WTC11 (cell line): Measurements from ENCODE around the gene SRC. TPM values are rescaled to one million over a fixed set of nuclear protein-coding genes. Genes with fewer than 3 reads are reported as not detected.

Experiments
- ATAC-seq: fragments of 200-7000 bp; cut with Tn5 transposase; 2 replicates; pipeline ENCODE4 v1.10.0; 2021; ENCODE audit warnings: mild to moderate bottlenecking, moderate library complexity
- CTCF ChIA-PET: fragments of 300-600 bp; sonication (Branson Sonifier 250); formaldehyde crosslinking; loops from one replicate; lab custom pipeline; 2021; ENCODE audit warnings: antibody characterized with exemption; lab: Charles Lee
- POLR2A ChIA-PET: fragments of 350-600 bp; sonication (Branson Sonifier 250); formaldehyde crosslinking; loops from one replicate; lab custom pipeline; 2021; ENCODE audit warnings: antibody characterized with exemption; lab: Charles Lee
- DNase-seq: peaks from one replicate; pipeline ENCODE4 v3.0.0; 2021; ENCODE audit warnings: low spot score
- H3K27ac Mint-ChIP-seq: 2 replicates; pipeline ENCODE4 v1.8.0; 2021; ENCODE audit warnings: mixed read lengths
- H3K27me3 Mint-ChIP-seq: 2 replicates; pipeline ENCODE4 v1.8.0; 2021; ENCODE audit warnings: low read depth, mild to moderate bottlenecking, moderate library complexity, mixed read lengths
- H3K36me3 Mint-ChIP-seq: 2 replicates; pipeline ENCODE4 v1.8.0; 2021; ENCODE audit warnings: mixed read lengths
- H3K4me1 Mint-ChIP-seq: 2 replicates; pipeline ENCODE4 v1.8.0; 2022; ENCODE audit warnings: mixed read lengths
- H3K4me3 Mint-ChIP-seq: 2 replicates; pipeline ENCODE4 v1.8.0; 2021; ENCODE audit warnings: mild to moderate bottlenecking, moderate library complexity, mixed read lengths
- H3K9me3 Mint-ChIP-seq: 2 replicates; pipeline ENCODE4 v1.8.0; 2021; ENCODE audit warnings: mixed read lengths
- ATF1 ChIP-seq: sonication (generic); formaldehyde crosslinking; IDR thresholded peaks from 2 replicates; pipeline ENCODE4 v1.8.1; 2023; ENCODE audit warnings: mild to moderate bottlenecking, moderate library complexity, missing genetic modification reagents
- CBFB ChIP-seq: sonication (generic); formaldehyde crosslinking; IDR thresholded peaks from 2 replicates; pipeline ENCODE4 v1.8.1; 2022; ENCODE audit warnings: mild to moderate bottlenecking, low read depth, missing genetic modification reagents
- E2F4 ChIP-seq: sonication (generic); formaldehyde crosslinking; IDR thresholded peaks from 2 replicates; pipeline ENCODE4 v1.8.1; 2022; ENCODE audit warnings: low read depth, mild to moderate bottlenecking, moderate library complexity, missing genetic modification reagents, borderline replicate concordance
- ELF4 ChIP-seq: sonication (generic); formaldehyde crosslinking; IDR thresholded peaks from 2 replicates; pipeline ENCODE4 v1.8.1; 2022; ENCODE audit warnings: low read depth, mild to moderate bottlenecking, moderate library complexity, missing genetic modification reagents
- EMX1 ChIP-seq: fragments of 250-450 bp; sonication (Bioruptor Pico); IDR thresholded peaks from 2 replicates; pipeline ENCODE4 v1.8.0; 2021; ENCODE audit warnings: mild to moderate bottlenecking
- FOXP1 ChIP-seq: sonication (generic); formaldehyde crosslinking; IDR thresholded peaks from 2 replicates; pipeline ENCODE4 v1.8.0; 2022; ENCODE audit warnings: missing genetic modification reagents, mild to moderate bottlenecking, moderate library complexity, borderline replicate concordance
- FOXP4 ChIP-seq: sonication (generic); formaldehyde crosslinking; IDR thresholded peaks from 2 replicates; pipeline ENCODE4 v1.8.0; 2022; ENCODE audit warnings: mild to moderate bottlenecking, missing genetic modification reagents
- HMGA2 ChIP-seq: fragments of 250-450 bp; sonication (Bioruptor Pico); IDR thresholded peaks from 2 replicates; pipeline ENCODE4 v1.4.0; 2021; ENCODE audit warnings: mild to moderate bottlenecking, moderate library complexity
- JUN ChIP-seq: sonication (generic); formaldehyde crosslinking; IDR thresholded peaks from 2 replicates; pipeline ENCODE4 v1.8.0; 2023; ENCODE audit warnings: mild to moderate bottlenecking, missing genetic modification reagents
- MAX ChIP-seq: sonication (generic); formaldehyde crosslinking; IDR thresholded peaks from 2 replicates; pipeline ENCODE4 v1.8.0; 2022; ENCODE audit warnings: mild to moderate bottlenecking, missing genetic modification reagents
- NFE2L1 ChIP-seq: sonication (generic); formaldehyde crosslinking; IDR thresholded peaks from 2 replicates; pipeline ENCODE4 v1.8.1; 2023; ENCODE audit warnings: missing genetic modification reagents
- NR1H2 ChIP-seq: sonication (generic); formaldehyde crosslinking; IDR thresholded peaks from 2 replicates; pipeline ENCODE4 v1.9.0; 2021; ENCODE audit warnings: mild to moderate bottlenecking, moderate library complexity, missing genetic modification reagents
- NR2C2 ChIP-seq: sonication (generic); formaldehyde crosslinking; IDR thresholded peaks from 2 replicates; pipeline ENCODE4 v1.8.0; 2022; ENCODE audit warnings: mild to moderate bottlenecking, missing genetic modification reagents
- PRRX2 ChIP-seq: fragments of 250-450 bp; sonication (Bioruptor Pico); IDR thresholded peaks from 2 replicates; pipeline ENCODE4 v1.8.0; 2021; ENCODE audit warnings: mild to moderate bottlenecking
- TEAD1 ChIP-seq: sonication (generic); formaldehyde crosslinking; IDR thresholded peaks from 2 replicates; pipeline ENCODE4 v1.8.0; 2022; ENCODE audit warnings: mild to moderate bottlenecking, missing genetic modification reagents
- TP53 ChIP-seq: sonication (generic); formaldehyde crosslinking; IDR thresholded peaks from 2 replicates; pipeline ENCODE4 v1.8.1; 2023; ENCODE audit warnings: mild to moderate bottlenecking, missing genetic modification reagents
- ZNF138 ChIP-seq: sonication (generic); formaldehyde crosslinking; conservative IDR thresholded peaks from 2 replicates; pipeline ENCODE4 v1.8.1; 2022; ENCODE audit warnings: mild to moderate bottlenecking, moderate library complexity, missing genetic modification reagents
- ZNF425 ChIP-seq: fragments of 250-450 bp; sonication (Bioruptor Pico); conservative IDR thresholded peaks from 2 replicates; pipeline ENCODE4 v1.9.0; 2021; ENCODE audit warnings: mild to moderate bottlenecking
- ZNF671 ChIP-seq: fragments of 250-450 bp; sonication (Bioruptor Pico); IDR thresholded peaks from 2 replicates; pipeline ENCODE4 v1.8.0; 2021; ENCODE audit warnings: mild to moderate bottlenecking
- total RNA-seq: library from RNA; stranded (reverse); gene quantifications from 3 replicates; pipeline ENCODE4 v1.2.3, GENCODE V29; 2021
- TF ChIP-seq, protein P1 (sequence below): fragments of 250-450 bp; sonication (Bioruptor Pico); IDR thresholded peaks from 2 replicates; pipeline ENCODE4 v1.9.0; 2021; ENCODE audit warnings: moderate library complexity, mild to moderate bottlenecking, inconsistent platforms, borderline replicate concordance
- TF ChIP-seq, protein P2 (sequence below): sonication (generic); formaldehyde crosslinking; IDR thresholded peaks from 2 replicates; pipeline ENCODE4 v1.8.1; 2023; ENCODE audit warnings: mild to moderate bottlenecking, missing genetic modification reagents
- TF ChIP-seq, protein P3 (sequence below): sonication (generic); formaldehyde crosslinking; IDR thresholded peaks from 2 replicates; pipeline ENCODE4 v1.8.0; 2022; ENCODE audit warnings: missing genetic modification reagents

Gene SRC
- total RNA-seq, 1 experiment from 2014 or later = 33.3 TPM

DNA sequence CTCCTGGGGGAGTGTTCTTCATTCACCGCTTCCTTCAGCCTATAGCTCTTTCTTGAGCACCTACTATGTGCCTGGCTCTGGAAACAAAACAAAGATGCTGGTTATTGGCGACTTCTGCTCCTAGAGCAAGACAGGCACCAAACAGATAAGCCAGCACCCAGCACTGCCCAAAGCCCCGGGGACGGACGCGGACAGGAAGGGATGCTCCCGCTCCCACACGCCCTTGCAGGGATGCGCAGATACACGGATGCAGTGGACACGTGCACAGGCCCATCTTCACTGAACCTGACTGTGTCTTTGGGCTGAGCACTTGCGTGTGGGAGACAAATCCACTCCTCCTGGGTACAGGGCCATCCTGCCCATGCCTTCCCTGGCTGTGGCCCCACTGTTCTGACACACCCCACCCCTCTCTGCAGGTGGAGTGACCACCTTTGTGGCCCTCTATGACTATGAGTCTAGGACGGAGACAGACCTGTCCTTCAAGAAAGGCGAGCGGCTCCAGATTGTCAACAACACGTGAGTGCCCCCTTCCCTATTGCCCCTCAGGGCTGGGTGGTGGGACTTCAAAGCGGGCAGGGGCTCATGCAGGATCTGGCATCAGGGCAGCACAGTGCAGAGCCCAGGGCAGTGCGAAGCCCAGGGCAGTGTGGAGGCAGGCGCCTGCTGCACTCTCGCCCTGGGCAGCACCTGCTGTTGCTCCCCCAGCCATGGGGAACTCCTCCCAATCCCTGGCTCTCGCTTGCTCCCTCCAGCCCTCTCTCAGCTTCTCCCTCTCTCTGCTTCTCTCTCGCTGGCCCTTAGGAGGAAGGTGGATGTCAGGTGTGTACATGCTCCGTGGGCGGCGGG, 39.9 kb downstream of the SRC start:
- H3K27me3 Mint-ChIP-seq = no peaks in the 10 kb centered on the region
- CTCF ChIA-PET = interaction anchor here (0.9 to 3.8 kb wide), 9 partner anchors 11 to 131 kb away, joined by 4 to 41 read pairs (median 7); no protein-coding TSS in a partner anchor
- H3K4me3 Mint-ChIP-seq = no peak overlapping the region
- no peak for DNase-seq
- H3K9me3 Mint-ChIP-seq = no peaks in the 10 kb centered on the region
- TF ChIP-seq, protein P1, sequence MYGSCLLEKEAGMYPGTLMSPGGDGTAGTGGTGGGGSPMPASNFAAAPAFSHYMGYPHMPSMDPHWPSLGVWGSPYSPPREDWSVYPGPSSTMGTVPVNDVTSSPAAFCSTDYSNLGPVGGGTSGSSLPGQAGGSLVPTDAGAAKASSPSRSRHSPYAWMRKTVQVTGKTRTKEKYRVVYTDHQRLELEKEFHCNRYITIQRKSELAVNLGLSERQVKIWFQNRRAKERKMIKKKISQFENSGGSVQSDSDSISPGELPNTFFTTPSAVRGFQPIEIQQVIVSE (CRISPR knock-in tag) = no peak
- TF ChIP-seq, protein P2, sequence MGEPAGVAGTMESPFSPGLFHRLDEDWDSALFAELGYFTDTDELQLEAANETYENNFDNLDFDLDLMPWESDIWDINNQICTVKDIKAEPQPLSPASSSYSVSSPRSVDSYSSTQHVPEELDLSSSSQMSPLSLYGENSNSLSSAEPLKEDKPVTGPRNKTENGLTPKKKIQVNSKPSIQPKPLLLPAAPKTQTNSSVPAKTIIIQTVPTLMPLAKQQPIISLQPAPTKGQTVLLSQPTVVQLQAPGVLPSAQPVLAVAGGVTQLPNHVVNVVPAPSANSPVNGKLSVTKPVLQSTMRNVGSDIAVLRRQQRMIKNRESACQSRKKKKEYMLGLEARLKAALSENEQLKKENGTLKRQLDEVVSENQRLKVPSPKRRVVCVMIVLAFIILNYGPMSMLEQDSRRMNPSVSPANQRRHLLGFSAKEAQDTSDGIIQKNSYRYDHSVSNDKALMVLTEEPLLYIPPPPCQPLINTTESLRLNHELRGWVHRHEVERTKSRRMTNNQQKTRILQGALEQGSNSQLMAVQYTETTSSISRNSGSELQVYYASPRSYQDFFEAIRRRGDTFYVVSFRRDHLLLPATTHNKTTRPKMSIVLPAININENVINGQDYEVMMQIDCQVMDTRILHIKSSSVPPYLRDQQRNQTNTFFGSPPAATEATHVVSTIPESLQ (CRISPR knock-in tag) = no peak
- TF ChIP-seq HMGA2 (CRISPR knock-in tag) (no peak), E2F4 (CRISPR knock-in tag) (no peak), NFE2L1 (CRISPR knock-in tag) (no peak), TEAD1 (CRISPR knock-in tag) (no peak), ZNF425 (no peak), ELF4 (CRISPR knock-in tag) (no peak), FOXP1 (no peak), NR2C2 (CRISPR knock-in tag) (no peak)
- POLR2A ChIA-PET = no interaction called here
- H3K36me3 Mint-ChIP-seq = peaks cover 4% of the 10 kb centered on the region; the same call in 1 of the 2 replicates
- H3K27ac Mint-ChIP-seq = no peak overlapping the region
- peaks cover 4% of the 10 kb centered on the region for H3K4me1 Mint-ChIP-seq
- no peak for ATAC-seq

GRCh38 chr20:37386505-37387251, 40.7 kb downstream of the SRC start:
- Mint-ChIP-seq H3K4me3 (no peak overlapping the region), H3K9me3 (no peaks in the 10 kb centered on the region), H3K27ac (no peak overlapping the region), H3K27me3 (no peaks in the 10 kb centered on the region), H3K36me3 (peaks cover 4% of the 10 kb centered on the region; the same call in 1 of the 2 replicates), H3K4me1 (peaks cover 4% of the 10 kb centered on the region)
- no peak for ATAC-seq
- ChIA-PET CTCF (interaction anchor here (1.0 to 3.8 kb wide), 2 partner anchors 10 kb away, joined by 5 to 41 read pairs; no protein-coding TSS in a partner anchor), POLR2A (no interaction called here)
- DNase-seq = no peak
- TF ChIP-seq CBFB (CRISPR knock-in tag) = no peak
- TF ChIP-seq NR1H2 = no peak
- TF ChIP-seq TP53 (CRISPR knock-in tag) = no peak
- no peak for TF ChIP-seq FOXP4 (CRISPR knock-in tag)
- no peak for TF ChIP-seq JUN (CRISPR knock-in tag)
- no peak for TF ChIP-seq ZNF138 (CRISPR knock-in tag)
- TF ChIP-seq ZNF671 (CRISPR knock-in tag) = no peak
- TF ChIP-seq ATF1 (CRISPR knock-in tag) = no peak
- TF ChIP-seq PRRX2 (CRISPR knock-in tag) = no peak
- no peak for TF ChIP-seq MAX (CRISPR knock-in tag)
- TF ChIP-seq, protein P3, sequence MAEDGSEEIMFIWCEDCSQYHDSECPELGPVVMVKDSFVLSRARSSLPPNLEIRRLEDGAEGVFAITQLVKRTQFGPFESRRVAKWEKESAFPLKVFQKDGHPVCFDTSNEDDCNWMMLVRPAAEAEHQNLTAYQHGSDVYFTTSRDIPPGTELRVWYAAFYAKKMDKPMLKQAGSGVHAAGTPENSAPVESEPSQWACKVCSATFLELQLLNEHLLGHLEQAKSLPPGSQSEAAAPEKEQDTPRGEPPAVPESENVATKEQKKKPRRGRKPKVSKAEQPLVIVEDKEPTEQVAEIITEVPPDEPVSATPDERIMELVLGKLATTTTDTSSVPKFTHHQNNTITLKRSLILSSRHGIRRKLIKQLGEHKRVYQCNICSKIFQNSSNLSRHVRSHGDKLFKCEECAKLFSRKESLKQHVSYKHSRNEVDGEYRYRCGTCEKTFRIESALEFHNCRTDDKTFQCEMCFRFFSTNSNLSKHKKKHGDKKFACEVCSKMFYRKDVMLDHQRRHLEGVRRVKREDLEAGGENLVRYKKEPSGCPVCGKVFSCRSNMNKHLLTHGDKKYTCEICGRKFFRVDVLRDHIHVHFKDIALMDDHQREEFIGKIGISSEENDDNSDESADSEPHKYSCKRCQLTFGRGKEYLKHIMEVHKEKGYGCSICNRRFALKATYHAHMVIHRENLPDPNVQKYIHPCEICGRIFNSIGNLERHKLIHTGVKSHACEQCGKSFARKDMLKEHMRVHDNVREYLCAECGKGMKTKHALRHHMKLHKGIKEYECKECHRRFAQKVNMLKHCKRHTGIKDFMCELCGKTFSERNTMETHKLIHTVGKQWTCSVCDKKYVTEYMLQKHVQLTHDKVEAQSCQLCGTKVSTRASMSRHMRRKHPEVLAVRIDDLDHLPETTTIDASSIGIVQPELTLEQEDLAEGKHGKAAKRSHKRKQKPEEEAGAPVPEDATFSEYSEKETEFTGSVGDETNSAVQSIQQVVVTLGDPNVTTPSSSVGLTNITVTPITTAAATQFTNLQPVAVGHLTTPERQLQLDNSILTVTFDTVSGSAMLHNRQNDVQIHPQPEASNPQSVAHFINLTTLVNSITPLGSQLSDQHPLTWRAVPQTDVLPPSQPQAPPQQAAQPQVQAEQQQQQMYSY (CRISPR knock-in tag) = no peak
- no peak for TF ChIP-seq EMX1 (CRISPR knock-in tag)
